HepG2 (cell line): Measurements from ENCODE around the gene ZNF770. TPM values are rescaled to one million over a fixed set of nuclear protein-coding genes. Genes with fewer than 3 reads are reported as not detected.

Experiments used
- ATAC-seq: fragments of 200-7000 bp; cut with Tn5 transposase; 3 replicates; pipeline ENCODE4 v1.9.1; 2020; ENCODE audit warnings: mild to moderate bottlenecking, moderate library complexity
- BruUV-seq: library from RNA; stranded (reverse); fragments of 400-500 nt; replicated peaks from 2 replicates; lab custom pipeline; 2021; lab: Mats Ljungman, UMichigan
- CTCF ChIA-PET: fragments of 300-600 bp; formaldehyde crosslinking; extraction: SDS; loops from one replicate; lab custom pipeline; 2021; ENCODE audit warnings: low total read pairs, inconsistent platforms, low intra/inter-chr PET ratio; lab: Yijun Ruan, JAX
- POLR2A ChIA-PET: fragments of 350-600 bp; sonication (Branson Sonifier 250); formaldehyde crosslinking; loops from one replicate; lab custom pipeline; 2020; ENCODE audit warnings: antibody characterized with exemption, inconsistent platforms; lab: Yijun Ruan, JAX
- DNase-seq: peaks from one replicate; pipeline ENCODE4 v3.0.0-alpha.2; 2015; ENCODE audit warnings: low spot score
- FAIRE-seq: peaks from 3 replicates; lab custom pipeline; 2011; peaks lifted over from hg19 to GRCh38; lab: Jason Lieb, UNC
- H2AFZ ChIP-seq: one replicate; pipeline ENCODE4 v1.6.1; 2011; ENCODE audit warnings: low read length, inconsistent platforms
- H3K27ac ChIP-seq: fragments of 300-600 bp; 3 replicates; pipeline ENCODE4 v1.8.0; 2011; ENCODE audit warnings: mixed run types, mild to moderate bottlenecking, mixed read lengths, low read length, inconsistent platforms; ENCODE audit not compliant: insufficient read depth; ENCODE audit errors: extremely low read length
- H3K27me3 ChIP-seq, 2 experiments: fragments of 200-600 bp in 1 of 2; 2 replicates in 1 of 2; 3 replicates in 1 of 2; pipeline versions ENCODE4 v1.6.0 to v1.8.0; 2011; ENCODE audit warnings: low read length in 2 of 2, mild to moderate bottlenecking in 2 of 2, moderate library complexity in 2 of 2, inconsistent platforms in 1 of 2; ENCODE audit not compliant: insufficient read depth in 2 of 2, control insufficient read depth in 1 of 2
- H3K36me3 ChIP-seq, 2 experiments: fragments of 200-600 bp in 1 of 2; replicated peaks in 1 of 2; 2 replicates in 1 of 2; 3 replicates in 1 of 2; pipeline versions ENCODE4 v1.5.1 to v1.8.0; 2011; ENCODE audit warnings: low read length in 2 of 2, inconsistent platforms in 1 of 2; ENCODE audit not compliant: insufficient read depth in 2 of 2, control insufficient read depth in 1 of 2
- H3K4me1 ChIP-seq: 2 replicates; pipeline ENCODE4 v1.5.1; 2012; ENCODE audit warnings: low read length, inconsistent platforms; ENCODE audit not compliant: insufficient read depth
- H3K4me2 ChIP-seq: 2 replicates; pipeline ENCODE4 v1.6.0; 2011; ENCODE audit warnings: low read depth, low read length, inconsistent platforms
- H3K4me3 ChIP-seq, 3 experiments: fragments of 200-600 bp in 1 of 3; sonication (generic), shearing (Covaris generic) in 1 of 3; replicated peaks in 1 of 3; 2 replicates each; pipeline ENCODE4 v1.5.1; 2011 to 2016; ENCODE audit warnings: low read length in 3 of 3, inconsistent platforms in 2 of 3, low read depth in 2 of 3, mild to moderate bottlenecking in 2 of 3, control low read depth in 1 of 3, mixed read lengths in 1 of 3; ENCODE audit not compliant: insufficient read depth in 1 of 3
- H3K79me2 ChIP-seq: one replicate; pipeline ENCODE4 v1.6.1; 2011; ENCODE audit warnings: low read length, inconsistent platforms; ENCODE audit not compliant: insufficient read depth
- H3K9ac ChIP-seq: 2 replicates; pipeline ENCODE4 v1.6.0; 2011; ENCODE audit warnings: mild to moderate bottlenecking, low read depth, low read length, inconsistent platforms; ENCODE audit not compliant: insufficient read depth
- H3K9me3 ChIP-seq: 2 replicates; pipeline ENCODE4 v1.5.1; 2012; ENCODE audit warnings: mild to moderate bottlenecking, low read length
- H4K20me1 ChIP-seq: 2 replicates; pipeline ENCODE4 v1.6.0; 2011; ENCODE audit warnings: inconsistent platforms, mild to moderate bottlenecking, low read length, moderate library complexity; ENCODE audit not compliant: insufficient read depth
- ATAD3A ChIP-seq: sonication (generic); formaldehyde crosslinking; IDR thresholded peaks from 2 replicates; pipeline ENCODE4 v1.4.0; 2020; ENCODE audit warnings: missing genetic modification reagents
- CREB1 ChIP-seq, 2 experiments: fragments of 450-650 bp in 1 of 2; IDR thresholded peaks; 2 replicates each; pipeline ENCODE4 v1.6.1; 2016 to 2017; ENCODE audit warnings: control low read depth in 1 of 2, mild to moderate bottlenecking in 1 of 2, missing compliant biosample characterization in 1 of 2, missing genetic modification characterization in 1 of 2
- ZHX2 ChIP-seq, 2 experiments: sonication (generic) in 1 of 2; formaldehyde crosslinking in 1 of 2; IDR thresholded peaks; 2 replicates each; pipeline versions ENCODE4 v1.6.1 to v1.9.0; 2014 to 2022; ENCODE audit warnings: antibody characterized with exemption in 1 of 2, borderline replicate concordance in 1 of 2, inconsistent platforms in 1 of 2, low read depth in 1 of 2, missing genetic modification reagents in 1 of 2
- WGBS: methylation state at CpG from one replicate; pipeline ENCODE4 v1.1.6; 2017; ENCODE audit warnings: low lambda C conversion rate; 5-methylcytosine and 5-hydroxymethylcytosine counted together
- in situ Hi-C: cut with HindIII; loops from 2 replicates; pipeline ENCODE4 v1.10.0; 2017; ENCODE audit warnings: low pct_unique_long_range_greater_than_20kb; ENCODE audit not compliant: extremely low pct_ligation_motif_present
- intact Hi-C: fragments of 100-400 bp; cut with micrococcal nuclease; formaldehyde crosslinking; loops from one replicate; pipeline ENCODE4 v1.10.0; 2022; ENCODE audit not compliant: unreplicated experiment
- polyA plus RNA-seq, 8 experiments: library from polyadenylated mRNA; depleted of rRNA in 3 of 8; stranded (reverse) in 7 of 8; unstranded in 1 of 8; fragments of >200 nt; fragmentation: Illumina TruSeq in 4 of 8; extraction: Trizol in 4 of 8; gene quantifications; 2 replicates each; pipeline versions ENCODE4 v1.2.1 to v1.2.3, GENCODE V29; 2011 to 2016; ENCODE audit warnings: low read depth in 4 of 8, missing spikeins in 1 of 8, mixed read lengths in 1 of 8; ENCODE audit not compliant: insufficient read depth in 1 of 8
- total RNA-seq, 5 experiments: library from RNA; depleted of rRNA; stranded (reverse); fragments of >200 nt; fragmentation: Illumina TruSeq; extraction: Trizol; gene quantifications; 2 replicates each; pipeline ENCODE4 v1.2.3, GENCODE V29; 2016; ENCODE audit warnings: low read depth in 1 of 5

The ZNF770 gene
- total and polyA plus RNA-seq, 2 of the 13 experiments (the other 11 are each of a cell fraction or from before 2014, with no cell fraction given), result 15.5 to 33.1 TPM

GRCh38 chr15:34993877-34994276 is 5.8 kb upstream of the ZNF770 start (continued):
- TF ChIP-seq ZHX2 (IDR thresholded peaks at IDR 0.05; ENCODE audit: low read depth), result no peak
- no peak for TF ChIP-seq ZHX2 (CRISPR knock-in tag; IDR thresholded peaks at IDR 0.05; ENCODE audit: borderline replicate concordance)

GRCh38 chr15:34993412-34993811 is 5.3 kb upstream of the ZNF770 start:
- no peak for FAIRE-seq
- no peak overlapping the region for H3K4me2 ChIP-seq

More at GRCh38 chr15:34993412-34993811, 5.3 kb upstream of the ZNF770 start:
- no peaks in the 10 kb centered on the region for H3K9me3 ChIP-seq
- H3K4me1 ChIP-seq, result peaks cover 17% of the 10 kb centered on the region
- ChIA-PET POLR2A (no interaction called here), CTCF (no interaction called here)
- ATAC-seq (no peak), DNase-seq (no peak)
- WGBS, result 34% methylated on average over 6 of the region's 6 CpGs
- in situ Hi-C loops, result no loop called here
- H3K9ac ChIP-seq, result no peak overlapping the region
- no peaks in the 10 kb centered on the region; a peak in 2 of 5 replicates for H3K27me3 ChIP-seq
- TF ChIP-seq ATAD3A (CRISPR knock-in tag) (no peak), CREB1 (IDR thresholded peaks at IDR 0.05) (no peak), CREB1 (CRISPR knock-in tag; IDR thresholded peaks at IDR 0.05) (peak; percentile 24; the same call in 1 of the 2 replicates)
- no peaks in the 10 kb centered on the region for H3K36me3 ChIP-seq
- H4K20me1 ChIP-seq, result no peaks in the 10 kb centered on the region
- BruUV-seq, result no TSS peak
- no peak overlapping the region for H2AFZ ChIP-seq
- H3K27ac ChIP-seq, result no peak overlapping the region
- H3K79me2 ChIP-seq, result no peaks in the 10 kb centered on the region
- H3K4me3 ChIP-seq, result no peak overlapping the region
- intact Hi-C loops, result no loop called here
